GM12878 (cell line): ENCODE measurements around the gene THBS3. TPM values are rescaled to one million over a fixed set of nuclear protein-coding genes. Genes with fewer than 3 reads are reported as not detected.

Experiments used
- ATAC-seq: fragments of 200-7000 bp; cut with Tn5 transposase; 3 replicates; pipeline ENCODE4 v1.9.1; 2020; ENCODE audit warnings: mild to moderate bottlenecking, moderate library complexity
- BruUV-seq: library from RNA; stranded (reverse); fragments of 400-500 nt; replicated peaks from 2 replicates; lab custom pipeline; 2021; lab: Mats Ljungman, UMichigan
- CTCF ChIA-PET: fragments of 300-600 bp; sonication (Branson Sonifier 250); formaldehyde crosslinking; extraction: SDS; loops from one replicate; lab custom pipeline; 2021; ENCODE audit warnings: inconsistent platforms; lab: Yijun Ruan, JAX
- POLR2A ChIA-PET: fragments of 350-600 bp; formaldehyde crosslinking; extraction: SDS; loops from one replicate; lab custom pipeline; 2021; ENCODE audit warnings: inconsistent platforms; lab: Charles Lee
- RAD21 ChIA-PET: fragments of 300-600 bp; sonication (Branson Sonifier 250); formaldehyde crosslinking; loops from one replicate; lab custom pipeline; 2023; ENCODE audit warnings: antibody characterized with exemption; ENCODE audit not compliant: unreplicated experiment; lab: Charles Lee
- SMC1A ChIA-PET: fragments of 300-600 bp; sonication (Branson Sonifier 250); formaldehyde crosslinking; loops from one replicate; lab custom pipeline; 2023; ENCODE audit not compliant: unreplicated experiment, uncharacterized antibody; lab: Charles Lee
- DNase-seq: peaks from one replicate; pipeline ENCODE4 v3.0.0-alpha.2; 2011; ENCODE audit warnings: low read depth, low spot score
- FAIRE-seq: peaks from 3 replicates; lab custom pipeline; 2011; peaks lifted over from hg19 to GRCh38; lab: Jason Lieb, UNC
- H2AFZ ChIP-seq: 2 replicates; pipeline ENCODE4 v1.6.0; 2011; ENCODE audit warnings: low read depth, low read length, control low read depth; ENCODE audit not compliant: control insufficient read depth
- H3K27ac ChIP-seq: 2 replicates; pipeline ENCODE4 v1.5.1; 2011; ENCODE audit warnings: control low read depth; ENCODE audit not compliant: control insufficient read depth, insufficient read depth
- H3K27me3 ChIP-seq, 2 experiments: replicated peaks in 1 of 2; 2 replicates each; pipeline versions ENCODE4 v1.6.0 to v1.6.1; 2011; ENCODE audit warnings: low read length in 1 of 2; ENCODE audit not compliant: control insufficient read depth in 2 of 2, insufficient read depth in 2 of 2
- H3K36me3 ChIP-seq, 2 experiments: 2 replicates each; pipeline ENCODE4 v1.5.1; 2011; ENCODE audit warnings: low read length in 1 of 2; ENCODE audit not compliant: control insufficient read depth in 2 of 2, insufficient read depth in 2 of 2
- H3K4me1 ChIP-seq: 2 replicates; pipeline ENCODE4 v1.6.1; 2011; ENCODE audit warnings: mild to moderate bottlenecking, low read length, moderate library complexity, mixed read lengths; ENCODE audit not compliant: control insufficient read depth, insufficient read depth
- H3K4me2 ChIP-seq: 2 replicates; pipeline ENCODE4 v1.6.0; 2011; ENCODE audit warnings: control low read depth; ENCODE audit not compliant: control insufficient read depth, insufficient read depth
- H3K4me3 ChIP-seq: fragments of 200-600 bp; sonication (generic); 2 replicates; pipeline ENCODE4 v1.5.1; 2016
- H3K79me2 ChIP-seq: 2 replicates; pipeline ENCODE4 v1.6.0; 2011; ENCODE audit warnings: low read length; ENCODE audit not compliant: control insufficient read depth, insufficient read depth
- H3K9ac ChIP-seq: 2 replicates; pipeline ENCODE4 v1.8.0; 2011; ENCODE audit warnings: low read length, control low read depth, mixed read lengths; ENCODE audit not compliant: control insufficient read depth, insufficient read depth
- H3K9me3 ChIP-seq: replicated peaks from 3 replicates; pipeline ENCODE4 v1.5.1; 2011; ENCODE audit warnings: mild to moderate bottlenecking, low read length; ENCODE audit not compliant: control insufficient read depth, insufficient read depth
- H4K20me1 ChIP-seq: 2 replicates; pipeline ENCODE4 v1.6.0; 2011; ENCODE audit not compliant: control insufficient read depth, insufficient read depth
- BMI1 ChIP-seq: fragments of 450-650 bp; IDR thresholded peaks from 2 replicates; pipeline ENCODE4 v1.6.1; 2016; ENCODE audit warnings: mild to moderate bottlenecking, moderate library complexity, borderline replicate concordance
- CTCF ChIP-seq, 3 experiments: IDR thresholded peaks in 2 of 3; conservative IDR thresholded peaks in 1 of 3; 2 replicates each; pipeline ENCODE4 v1.5.1; 2011; ENCODE audit warnings: low read depth in 3 of 3, low read length in 3 of 3, mild to moderate bottlenecking in 3 of 3, control low read depth in 2 of 3, moderate library complexity in 2 of 3, inconsistent platforms in 1 of 3, mixed read lengths in 1 of 3; ENCODE audit not compliant: control insufficient read depth in 2 of 3, insufficient read depth in 1 of 3; ENCODE audit errors: extremely low read depth in 1 of 3
- MEF2A ChIP-seq: IDR thresholded peaks from 2 replicates; pipeline ENCODE4 v1.6.1; 2011; ENCODE audit warnings: low read depth, mild to moderate bottlenecking, low read length, moderate library complexity; ENCODE audit not compliant: insufficient read depth
- MYC ChIP-seq: IDR thresholded peaks from 2 replicates; pipeline ENCODE4 v1.6.1; 2011; ENCODE audit warnings: mild to moderate bottlenecking, low read length, moderate library complexity, inconsistent platforms; ENCODE audit not compliant: insufficient read depth, insufficient replicate concordance, insufficient read length, severe bottlenecking
- POLR2A ChIP-seq: IDR thresholded peaks from 2 replicates; pipeline ENCODE4 v1.6.1; 2011; ENCODE audit warnings: low read depth, mild to moderate bottlenecking, low read length
- POU2F2 ChIP-seq: IDR thresholded peaks from 3 replicates; pipeline ENCODE4 v1.6.1; 2011; ENCODE audit warnings: low read depth, mild to moderate bottlenecking, low read length, borderline replicate concordance
- REST ChIP-seq: IDR thresholded peaks from 2 replicates; pipeline ENCODE4 v1.6.1; 2012; ENCODE audit warnings: mild to moderate bottlenecking, low read depth, low read length
- SMC3 ChIP-seq: IDR thresholded peaks from 2 replicates; pipeline ENCODE4 v1.6.1; 2011; ENCODE audit warnings: low read length, improper control_type of control experiment, borderline replicate concordance
- USF2 ChIP-seq: IDR thresholded peaks from 2 replicates; pipeline ENCODE4 v1.6.1; 2011; ENCODE audit warnings: low read depth, low read length, improper control_type of control experiment, borderline replicate concordance
- YBX1 ChIP-seq: fragments of 450-650 bp; IDR thresholded peaks from 2 replicates; pipeline ENCODE4 v1.6.1; 2016; ENCODE audit warnings: antibody characterized with exemption
- ZBTB40 ChIP-seq: fragments of 450-650 bp; IDR thresholded peaks from 2 replicates; pipeline ENCODE4 v1.6.1; 2016; ENCODE audit warnings: mild to moderate bottlenecking, moderate library complexity, borderline replicate concordance
- ZNF274 ChIP-seq: IDR thresholded peaks from one replicate; pipeline ENCODE4 v1.8.0; 2011; ENCODE audit not compliant: insufficient read length, insufficient read depth
- WGBS: methylation state at CpG from one replicate; pipeline ENCODE4 v1.1.6; 2016; ENCODE audit warnings: low lambda C conversion rate; ENCODE audit not compliant: insufficient replicate concordance, insufficient coverage; ENCODE audit errors: missing lambda C conversion rate; 5-methylcytosine and 5-hydroxymethylcytosine counted together
- in situ Hi-C: fragments of 300-500 bp; cut with MboI; formaldehyde crosslinking; loops from 9 replicates; pipeline ENCODE4 v1.14.3; 2018; ENCODE audit warnings: mixed read lengths
- intact Hi-C: fragments of 100-400 bp; cut with micrococcal nuclease; formaldehyde crosslinking; loops from one replicate; pipeline ENCODE4 v1.14.2; 2022; ENCODE audit not compliant: unreplicated experiment
- polyA plus RNA-seq, 11 experiments: library from polyadenylated mRNA; depleted of rRNA in 4 of 11; unstranded in 6 of 11; stranded (reverse) in 5 of 11; fragments of >200 nt; fragmentation: Nextera tagmentation in 4 of 11; fragmentation: Illumina TruSeq in 1 of 11; extraction: Ambion mirVana in 4 of 11; extraction: Trizol in 1 of 11; gene quantifications; 1 replicate in 1 of 11; 2 replicates in 10 of 11; pipeline versions ENCODE4 v1.2.1 to v1.2.3, GENCODE V29; 2011 to 2016; ENCODE audit warnings: inconsistent platforms in 2 of 11, missing spikeins in 2 of 11, low read depth in 1 of 11
- total RNA-seq, 4 experiments: library from RNA; depleted of rRNA in 3 of 4; stranded (reverse); fragments of >200 nt in 3 of 4; fragmentation: Illumina TruSeq in 1 of 4; extraction: Trizol in 1 of 4; gene quantifications; 2 replicates each; pipeline versions ENCODE4 v1.2.1 to v1.2.3, GENCODE V29; 2013 to 2021

The THBS3 gene
- total and polyA plus RNA-seq, 10 of the 15 experiments (the other 5 are each of a cell fraction or from before 2014, with no cell fraction given) = 0.66 to 3.6 (median 2.0) TPM

GRCh38 chr1:155205969-155206593, 1.6 kb downstream of the THBS3 start:
- Histone ChIP-seq H4K20me1 (no peaks in the 10 kb centered on the region), H3K27ac (no peak overlapping the region), H3K9ac (no peak overlapping the region), H3K36me3 (no peaks in the 10 kb centered on the region), H3K4me1 (peaks cover 19% of the 10 kb centered on the region), H3K4me2 (no peak overlapping the region), H3K9me3 (no peaks in the 10 kb centered on the region), H2AFZ (no peak overlapping the region), H3K79me2 (peaks cover 10% of the 10 kb centered on the region), H3K4me3 (no peak overlapping the region), H3K27me3 (no peaks in the 10 kb centered on the region)
- no peak for DNase-seq
- ChIA-PET CTCF (interaction anchor here (1.2 to 5.7 kb wide), 5 partner anchors 12 to 45 kb away, joined by 4 to 154 read pairs (median 26); partner anchors contain the start of gene KRTCAP2), RAD21 (interaction anchor here (1.3 to 3.5 kb wide), 2 partner anchors 12 to 298 kb away, joined by 4 to 24 read pairs; no protein-coding TSS in a partner anchor), SMC1A (interaction anchor here (1.2 to 1.3 kb wide), 2 partner anchors 13 to 37 kb away, joined by 3 to 4 read pairs; no protein-coding TSS in a partner anchor), POLR2A (interaction anchor here (5.1 kb wide), 1 partner anchor 20 kb away, joined by 84 read pairs; no protein-coding TSS in a partner anchor)
- in situ Hi-C loops (no loop called here), intact Hi-C loops (loop anchor here (2.0 to 5.0 kb wide), 3 partner anchors 36 to 386 kb away; a partner anchor contains a TSS)
- no TSS peak for BruUV-seq
- FAIRE-seq = no peak
- no peak for ATAC-seq
- WGBS = 37% methylated on average over 7 of the region's 9 CpGs
- TF ChIP-seq MYC (no peak), BMI1 (no peak), YBX1 (no peak), ZBTB40 (no peak), POU2F2 (no peak), REST (no peak), POLR2A (no peak), CTCF (IDR thresholded peaks at IDR 0.05 in 2 of 3, conservative IDR thresholded peaks at IDR 0.05 in 1 of 3; ENCODE audit: control insufficient read depth in 2 of 3, extremely low read depth in 1 of 3, insufficient read depth in 1 of 3, low read depth in 3 of 3, low read length in 3 of 3) (no peak), SMC3 (no peak), ZNF274 (no peak), MEF2A (no peak), USF2 (no peak)
